NCI-H2107 (cell line): Measurements from ENCODE around the gene CACNG4.

Experiments used
- DNase-seq: peaks from one replicate; lab custom pipeline; 2025; lab: John Stamatoyannopoulos, UW

The CACNG4 gene

DNA sequence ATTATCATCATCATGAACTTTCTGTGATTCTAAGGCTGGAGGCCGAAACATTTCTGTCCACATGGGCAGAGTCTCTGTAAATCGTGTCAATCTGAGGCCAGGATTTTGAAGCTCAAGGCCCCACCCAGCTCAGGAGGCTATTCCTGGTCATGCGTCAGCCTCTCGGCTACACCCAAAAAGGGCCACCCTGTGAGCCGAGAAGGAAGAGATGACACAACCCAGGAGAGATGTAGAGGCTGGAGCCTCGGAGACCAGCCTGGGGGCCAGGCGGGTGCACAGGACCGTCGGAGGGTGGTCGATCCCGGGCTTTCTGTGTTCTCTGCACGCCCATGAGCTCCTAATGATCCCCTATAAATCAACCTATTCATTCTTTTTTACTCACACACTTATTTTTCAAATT lies 78.8 kb downstream of the CACNG4 start:
- no peak for DNase-seq

DNA sequence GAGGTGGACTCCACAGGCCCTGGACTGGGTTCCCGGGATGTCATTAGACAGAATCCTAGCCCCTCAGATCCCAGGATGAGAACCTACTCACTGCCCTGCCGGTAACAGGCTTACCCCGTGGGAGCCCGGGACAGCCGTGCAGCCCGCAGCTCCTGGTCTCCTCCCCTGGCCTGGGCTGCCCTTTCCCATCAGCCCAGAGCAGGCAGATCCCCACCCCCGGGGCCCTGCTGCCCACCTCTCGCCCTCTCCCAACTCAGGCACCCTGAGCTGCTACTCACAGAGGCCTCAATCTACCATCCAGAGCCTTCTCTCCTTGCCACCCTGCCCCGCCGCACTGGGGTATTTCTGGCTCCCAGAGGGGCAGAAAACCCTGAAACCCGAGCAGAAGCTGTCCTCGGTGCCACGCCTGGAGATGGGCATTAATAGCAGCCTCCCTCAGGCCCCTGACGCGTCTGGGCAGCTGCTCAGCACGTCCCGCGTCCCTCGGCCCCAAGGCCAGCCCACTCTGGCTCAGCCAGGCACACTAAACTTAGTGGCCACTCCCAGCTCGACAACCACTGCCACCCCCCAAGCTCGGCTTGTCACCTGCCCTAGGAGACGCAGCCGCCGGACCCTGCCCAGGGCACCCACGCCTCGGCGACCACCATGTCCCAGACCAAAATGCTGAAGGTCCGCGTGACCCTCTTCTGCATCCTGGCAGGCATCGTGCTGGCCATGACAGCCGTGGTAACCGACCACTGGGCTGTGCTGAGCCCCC lies 79.7 kb downstream of the CACNG4 start, which contains the start of gene CACNG1:
Gene CACNG1 (plus strand): TSS at position 539 of the 757 bp plus-strand sequence. CDS start 107 bp downstream, at position 646.
- no peak for DNase-seq

DNA sequence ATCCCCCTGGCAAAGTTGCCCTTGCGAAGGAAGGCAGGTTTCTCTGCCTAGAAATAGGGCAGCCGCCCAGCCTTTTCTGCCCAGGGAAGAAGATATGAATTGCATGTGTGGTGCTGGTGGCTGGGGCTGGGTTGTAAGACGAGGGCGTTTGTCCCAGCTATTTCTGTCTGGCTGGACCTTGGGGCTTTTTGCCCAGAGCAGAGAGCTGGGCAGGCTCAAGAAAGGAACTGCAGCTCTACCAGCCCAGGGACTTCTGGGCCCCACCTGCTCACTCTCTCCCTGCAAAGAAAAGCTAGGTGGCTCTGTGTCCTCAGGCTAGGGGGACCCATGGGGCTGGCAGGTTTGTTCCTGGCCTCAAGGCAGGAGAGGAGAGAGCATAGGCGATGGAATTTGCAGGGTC lies 80.4 kb downstream of the CACNG4 start:
- DNase-seq = no peak

DNA sequence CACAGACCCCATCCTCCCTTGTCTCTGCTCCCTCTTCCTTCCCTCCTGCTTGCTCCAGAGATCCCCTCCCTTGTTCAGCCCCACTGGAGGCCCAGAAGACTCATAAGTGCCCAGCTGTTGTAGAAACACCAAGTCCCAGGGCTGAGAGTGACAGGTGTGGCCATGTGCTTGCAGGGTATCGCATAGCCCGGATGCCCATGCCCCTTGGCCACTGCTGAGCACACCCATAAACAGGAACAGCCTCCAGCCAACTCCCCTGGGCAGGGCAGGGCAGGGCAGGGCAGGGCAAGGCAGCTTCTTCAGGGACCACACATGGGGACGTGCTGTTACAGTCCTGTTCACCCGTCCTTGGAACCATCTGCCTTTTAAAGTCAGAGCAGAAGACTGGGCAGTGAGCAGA lies 81.9 kb downstream of the CACNG4 start:
- DNase-seq = no peak

DNA sequence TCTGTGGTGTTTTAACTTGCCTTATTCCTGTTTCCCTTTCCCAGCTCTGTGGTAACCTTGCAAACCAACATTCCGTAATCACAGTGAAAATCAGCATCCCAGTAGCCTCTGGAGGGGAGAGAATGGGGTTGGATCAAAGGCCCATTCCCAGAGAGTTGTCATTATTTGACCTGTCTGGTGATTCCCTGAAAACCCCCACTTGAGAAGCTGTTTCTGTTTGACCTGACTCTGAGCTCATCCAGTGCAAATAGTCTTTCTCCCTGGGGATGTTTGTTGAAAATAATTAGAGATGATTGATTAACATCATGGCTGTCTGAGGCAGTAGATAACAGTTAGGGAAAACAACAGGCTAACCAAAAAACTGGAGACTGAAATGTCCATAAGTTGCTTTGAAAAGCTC lies 82.9 kb downstream of the CACNG4 start:
- no peak for DNase-seq

DNA sequence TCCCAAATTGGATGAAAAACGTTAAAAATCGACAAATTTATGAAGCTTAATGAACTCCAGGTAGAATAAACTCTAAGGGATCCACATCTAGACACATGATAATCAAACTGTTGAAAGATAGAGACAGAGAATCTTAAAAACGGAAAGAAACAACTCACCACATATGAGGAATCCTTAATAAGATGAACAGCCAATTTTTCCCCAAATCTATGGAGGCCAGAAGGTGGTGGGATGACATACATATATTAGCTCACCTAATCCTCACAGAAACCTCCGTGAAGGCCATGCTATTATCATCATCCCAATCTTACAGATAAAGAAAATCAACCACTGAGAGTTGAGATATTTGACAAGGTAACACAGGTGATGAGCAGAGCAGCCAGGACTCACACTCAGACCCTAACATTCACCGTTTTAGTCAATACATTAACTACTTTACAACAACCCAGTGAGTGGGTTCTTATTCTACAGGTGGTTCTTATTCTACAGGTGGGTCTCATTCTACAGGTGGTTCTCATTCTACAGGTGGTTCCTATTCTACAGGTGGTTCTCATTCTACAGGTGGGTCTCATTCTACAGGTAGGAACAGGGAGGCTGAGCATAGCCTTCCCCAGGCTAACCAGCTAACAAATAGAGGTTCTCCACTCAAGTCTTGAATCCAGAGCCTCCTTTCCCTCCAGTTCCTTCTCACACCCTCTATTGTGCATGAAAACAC lies 84.7 kb downstream of the CACNG4 start:
- no peak for DNase-seq

DNA sequence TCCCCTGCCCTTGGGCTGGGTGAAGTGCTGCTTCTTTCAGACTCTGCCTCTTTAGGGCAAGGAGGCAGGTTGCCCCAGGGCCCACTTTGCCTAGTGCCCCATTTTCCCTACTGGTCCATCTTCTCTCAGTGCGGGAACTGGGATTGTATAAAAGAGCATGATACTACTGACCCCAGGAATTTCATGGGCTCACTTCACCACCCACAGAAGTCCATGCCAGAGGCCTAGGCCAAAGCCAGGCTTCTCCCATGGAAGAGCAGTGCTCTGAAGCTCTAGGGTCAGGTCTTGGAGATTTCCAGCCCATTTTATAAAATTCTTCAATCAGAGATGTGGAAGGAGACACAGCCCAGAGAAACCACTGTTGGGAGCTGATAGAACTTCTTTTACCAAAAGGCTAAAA lies 85.6 kb downstream of the CACNG4 start:
- DNase-seq = no peak

DNA sequence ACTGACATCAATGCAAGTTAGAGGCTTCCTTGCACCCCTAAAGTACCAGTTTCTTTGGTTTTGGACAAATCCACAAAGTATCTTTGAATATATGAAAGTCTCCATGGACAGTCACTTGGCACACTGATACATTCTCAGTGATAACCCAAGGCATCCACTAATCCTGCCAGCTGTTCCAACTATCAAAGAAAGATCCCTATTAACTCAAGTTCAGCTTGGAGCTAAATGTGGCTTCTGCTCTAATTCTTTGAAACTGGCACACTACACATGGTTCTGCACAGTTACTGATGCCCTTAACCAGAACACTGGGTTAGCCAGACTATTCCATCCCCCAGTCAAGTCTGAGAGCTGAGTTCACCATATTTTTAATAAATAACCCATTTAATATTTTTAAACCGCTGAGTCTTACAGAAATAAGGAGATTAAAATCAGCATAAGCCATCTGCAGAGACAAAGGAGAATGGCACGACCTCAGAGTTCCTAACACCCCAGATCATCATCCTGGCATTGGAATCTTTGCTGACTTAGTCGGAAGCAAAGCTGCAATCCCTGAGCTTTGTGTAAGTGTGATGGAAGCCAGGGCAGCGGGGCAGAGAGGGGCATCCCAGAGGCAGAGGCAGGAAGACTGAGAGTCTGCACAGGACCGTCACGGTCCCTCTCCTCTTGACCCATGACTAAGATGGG lies 86.1 kb downstream of the CACNG4 start:
- no peak for DNase-seq

DNA sequence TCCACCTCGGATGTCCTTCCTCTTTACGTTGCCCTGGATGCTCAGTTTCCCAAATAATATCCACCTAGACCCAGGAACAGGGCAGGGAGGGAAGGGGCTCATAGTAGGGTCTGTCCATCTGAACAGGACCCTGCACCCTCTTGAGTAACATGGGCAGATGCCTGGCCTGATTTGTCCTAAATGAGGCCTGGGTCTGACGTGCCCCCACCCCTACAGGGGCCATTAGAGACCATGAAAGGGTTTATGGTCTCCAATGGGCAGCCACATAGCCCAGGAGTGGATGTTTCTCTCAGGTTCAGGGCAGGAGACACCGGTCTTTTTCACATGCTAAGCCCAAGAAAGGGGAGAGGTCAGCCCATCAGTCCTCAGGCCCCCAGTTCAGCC lies 86.6 kb downstream of the CACNG4 start:
- no peak for DNase-seq

DNA sequence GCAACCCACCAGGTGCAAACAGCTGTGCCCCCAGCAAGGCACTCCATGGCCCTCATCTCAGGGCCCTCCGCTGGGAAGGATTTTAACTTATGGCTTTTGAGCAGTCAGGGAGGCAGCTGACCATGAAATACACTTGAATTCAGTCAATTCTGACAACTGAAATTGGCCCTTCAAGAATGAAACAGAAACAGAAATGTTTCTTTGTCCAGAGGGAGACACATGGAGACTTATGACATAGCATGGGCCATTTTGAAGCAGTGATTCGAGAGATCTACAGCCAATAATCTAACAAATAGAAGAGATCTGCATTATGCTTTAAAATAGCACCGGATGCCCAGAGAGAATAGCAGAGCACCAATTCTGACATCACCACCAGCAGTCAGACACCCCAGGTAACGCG lies 87.3 kb downstream of the CACNG4 start:
- DNase-seq = no peak

DNA sequence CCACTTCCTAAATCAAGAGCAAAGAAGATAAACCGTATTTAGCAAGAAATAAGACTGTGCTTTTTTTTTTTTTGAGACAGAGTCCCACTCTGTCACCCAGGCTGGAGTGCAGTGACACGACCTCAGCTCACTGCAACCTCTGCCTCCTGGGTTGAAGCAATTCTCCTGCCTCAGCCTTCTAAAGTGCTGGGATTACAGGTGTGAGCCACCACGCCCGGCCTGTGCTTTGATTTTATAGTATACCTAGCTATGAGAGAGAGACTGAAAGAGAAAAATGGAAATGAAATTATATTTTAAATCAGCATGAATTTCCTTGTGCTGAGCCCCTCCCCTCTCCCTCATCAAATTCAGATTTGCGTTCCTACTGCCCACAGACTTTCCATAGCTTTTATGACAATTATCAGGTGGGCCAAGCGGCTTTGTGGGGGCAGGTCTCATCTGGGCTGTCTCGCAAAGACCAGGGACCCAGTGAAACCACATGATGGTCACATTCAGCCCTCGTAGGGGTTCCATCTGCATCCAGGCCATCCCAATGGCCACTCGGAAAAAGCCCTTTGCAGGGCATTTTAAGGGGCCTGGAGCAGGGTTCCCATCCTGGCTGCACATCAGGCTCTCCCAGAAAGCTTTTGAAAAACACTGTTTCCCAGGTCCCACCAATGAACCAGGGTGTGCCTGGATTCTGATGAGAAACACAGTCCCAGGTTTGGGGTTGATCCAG lies 88.4 kb downstream of the CACNG4 start:
- no peak for DNase-seq

DNA sequence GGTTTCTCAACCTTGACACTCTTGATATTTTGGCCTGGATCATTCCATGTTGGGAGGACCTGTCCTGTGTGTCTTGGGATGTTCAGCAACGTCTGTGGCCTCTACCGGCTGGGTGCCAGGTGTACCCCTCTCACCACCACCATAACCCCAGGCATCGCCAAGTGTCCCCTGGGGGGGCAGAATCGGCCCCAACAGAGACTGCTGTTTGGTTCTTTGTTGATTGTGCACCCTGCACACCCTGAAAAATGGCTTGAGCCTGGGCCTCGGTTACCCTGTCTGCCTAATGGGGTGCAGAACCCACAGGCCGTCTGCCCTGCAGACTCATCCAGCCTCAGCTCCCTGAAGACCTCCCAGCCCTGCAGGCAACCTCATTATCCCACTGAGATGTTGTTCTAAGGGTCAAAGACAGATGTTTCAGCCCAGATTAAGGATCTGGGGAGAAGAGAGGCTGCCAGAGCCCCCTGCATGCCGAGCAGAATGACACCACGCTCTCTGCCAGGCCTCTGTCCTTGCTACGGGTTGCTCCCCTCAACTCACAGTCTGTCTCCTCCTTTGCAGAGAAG lies 89.0 kb downstream of the CACNG4 start:
- DNase-seq = no peak

DNA sequence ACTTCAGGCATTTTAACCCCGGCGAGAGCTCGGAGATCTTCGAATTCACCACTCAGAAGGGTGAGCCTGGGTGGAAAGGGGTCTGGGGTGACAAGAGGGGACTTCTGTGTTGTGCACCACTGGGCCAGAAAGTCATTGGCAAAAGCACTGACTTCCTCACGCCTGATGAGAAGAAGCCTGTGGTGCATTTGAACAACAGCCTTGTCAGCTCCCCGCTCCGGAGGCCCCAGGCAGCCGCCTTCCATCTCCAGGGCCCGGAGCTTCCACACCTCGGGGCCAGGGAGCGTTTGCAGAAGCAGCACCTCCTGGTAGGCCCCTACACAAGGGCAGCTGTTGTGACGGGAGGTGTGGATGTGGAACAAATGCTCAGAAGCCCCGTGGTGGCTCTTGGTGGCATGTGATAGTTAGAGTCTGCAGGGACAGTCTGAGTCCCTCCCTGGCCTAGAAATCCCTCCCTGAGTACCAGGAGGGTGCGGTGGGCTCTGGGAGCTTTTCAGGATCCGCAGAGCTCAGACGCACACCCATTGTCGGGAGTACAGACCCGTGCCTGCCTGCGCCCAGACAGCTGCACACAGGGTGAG lies 89.6 kb downstream of the CACNG4 start:
- no peak for DNase-seq

DNA sequence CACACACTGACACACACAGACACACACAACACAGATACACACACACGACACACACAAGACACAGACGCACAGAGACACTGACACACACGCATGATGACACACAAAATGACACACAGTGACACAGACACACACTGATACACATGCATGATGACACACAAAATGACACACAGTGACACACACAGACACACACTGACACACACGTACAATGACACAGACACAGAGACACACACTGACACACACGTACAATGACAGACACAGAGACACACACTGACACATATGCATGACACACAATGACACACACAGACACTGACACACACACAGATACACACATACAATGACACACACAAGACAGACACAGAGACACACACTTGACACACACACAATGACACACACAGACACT lies 90.1 kb downstream of the CACNG4 start:
- no peak for DNase-seq

DNA sequence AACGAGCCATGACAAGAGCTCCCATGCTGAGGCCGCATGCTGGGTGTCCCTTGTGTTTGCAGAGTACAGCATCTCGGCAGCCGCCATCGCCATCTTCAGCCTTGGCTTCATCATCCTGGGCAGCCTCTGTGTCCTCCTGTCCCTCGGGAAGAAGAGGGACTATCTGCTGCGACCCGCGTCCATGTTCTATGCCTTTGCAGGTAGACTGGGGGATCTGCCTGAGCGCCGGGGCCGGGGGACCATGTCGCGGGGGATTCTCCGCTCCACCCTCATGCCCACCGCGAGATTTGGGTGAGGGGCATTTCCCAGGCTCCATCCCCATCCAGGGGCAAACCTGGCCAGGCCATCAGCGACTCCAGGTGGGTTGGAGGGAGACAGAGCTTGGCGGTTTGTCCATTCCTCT lies 90.5 kb downstream of the CACNG4 start:
- DNase-seq = no peak

DNA sequence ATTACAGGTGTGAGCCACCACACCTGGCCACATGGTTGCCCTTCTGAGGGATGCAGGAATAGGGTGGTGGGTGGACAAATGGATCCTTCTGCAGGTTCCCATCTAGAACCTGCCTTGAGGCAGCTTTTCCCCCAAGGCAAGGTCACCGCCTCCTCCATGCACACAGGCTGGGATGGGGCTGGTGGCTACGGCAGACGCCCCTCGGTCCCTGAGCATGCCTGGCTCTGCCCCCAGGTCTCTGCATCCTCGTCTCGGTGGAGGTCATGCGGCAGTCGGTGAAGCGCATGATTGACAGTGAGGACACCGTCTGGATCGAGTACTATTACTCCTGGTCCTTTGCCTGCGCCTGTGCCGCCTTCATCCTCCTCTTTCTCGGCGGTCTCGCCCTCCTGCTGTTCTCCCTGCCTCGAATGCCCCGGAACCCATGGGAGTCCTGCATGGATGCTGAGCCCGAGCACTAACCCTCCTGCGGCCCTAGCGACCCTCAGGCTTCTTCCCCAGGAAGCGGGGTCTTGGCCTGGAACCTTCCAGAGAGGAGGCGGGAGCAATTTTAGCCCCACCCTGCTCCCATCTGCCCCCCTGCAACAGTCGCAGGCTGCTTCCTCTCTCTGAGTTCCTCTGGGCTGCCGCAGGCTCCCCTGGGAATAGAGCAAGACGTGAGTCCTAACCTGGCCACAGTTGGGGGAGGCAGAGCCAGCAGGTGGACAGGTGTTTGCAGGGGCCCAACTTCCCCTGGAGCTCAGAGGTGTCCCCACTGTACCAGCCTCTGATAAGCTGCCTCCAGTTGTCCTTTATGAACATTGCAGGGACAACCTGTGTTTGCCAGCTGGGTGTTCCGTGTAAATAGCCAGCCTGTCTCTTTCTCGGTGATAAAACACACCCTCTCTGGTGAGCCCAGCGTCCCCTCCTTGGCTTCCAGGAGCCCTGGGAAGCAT lies 91.6 kb downstream of the CACNG4 start:
- DNase-seq = no peak

DNA sequence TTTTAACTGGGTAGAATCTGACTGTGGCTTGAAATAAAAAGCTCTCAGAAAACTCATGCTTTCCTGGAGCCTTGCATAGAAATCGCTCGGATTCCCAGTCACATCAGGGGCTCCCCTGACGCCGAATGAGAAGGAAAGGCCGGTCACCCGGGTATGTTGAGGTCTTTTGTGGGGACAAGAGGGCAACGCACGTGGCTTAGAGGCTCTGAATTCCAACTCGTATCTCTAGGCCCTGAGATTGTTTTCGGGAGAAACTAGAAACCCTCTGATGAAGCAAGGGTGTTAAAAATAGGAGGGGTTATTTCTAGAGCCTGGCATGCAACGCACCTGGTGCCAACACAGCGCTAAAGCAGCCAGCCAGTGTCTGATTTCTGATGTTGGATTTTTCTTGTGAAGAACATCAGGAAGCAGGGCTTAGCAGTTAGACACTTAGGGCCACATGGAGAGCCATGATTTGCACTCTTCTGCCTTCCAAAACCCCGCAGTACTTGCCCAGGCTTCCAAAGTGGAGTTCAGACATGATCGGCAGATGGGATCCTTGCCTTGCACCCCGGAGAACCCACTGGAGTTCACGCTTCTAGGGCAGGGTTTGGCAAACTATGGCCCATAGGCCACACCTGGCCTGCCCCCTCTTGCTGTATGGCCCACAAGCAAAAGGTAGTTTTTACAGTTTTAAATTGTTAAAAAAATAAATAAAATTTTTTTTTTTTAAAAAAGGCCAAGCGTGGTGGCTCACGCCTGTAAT lies 92.4 kb downstream of the CACNG4 start:
- no peak for DNase-seq

DNA sequence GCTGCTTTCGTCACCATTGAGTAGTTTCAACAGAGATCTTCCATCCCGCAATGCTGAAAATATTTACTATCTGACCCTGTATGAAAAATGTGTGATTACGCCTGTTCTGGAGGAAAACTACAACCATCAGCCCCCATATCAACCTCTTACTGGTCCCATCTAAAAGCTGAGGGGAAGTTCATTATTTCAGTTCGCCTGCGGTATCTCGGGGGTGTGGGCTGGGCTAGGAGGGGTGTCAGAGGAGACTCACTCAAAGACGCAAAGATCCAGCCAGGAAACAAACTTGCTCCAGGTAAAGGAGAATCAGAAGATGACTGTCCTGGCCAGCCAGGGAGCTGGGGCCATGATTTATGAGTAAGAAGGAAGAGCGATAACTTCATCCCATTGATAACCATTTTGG lies 93.5 kb downstream of the CACNG4 start:
- no peak for DNase-seq

DNA sequence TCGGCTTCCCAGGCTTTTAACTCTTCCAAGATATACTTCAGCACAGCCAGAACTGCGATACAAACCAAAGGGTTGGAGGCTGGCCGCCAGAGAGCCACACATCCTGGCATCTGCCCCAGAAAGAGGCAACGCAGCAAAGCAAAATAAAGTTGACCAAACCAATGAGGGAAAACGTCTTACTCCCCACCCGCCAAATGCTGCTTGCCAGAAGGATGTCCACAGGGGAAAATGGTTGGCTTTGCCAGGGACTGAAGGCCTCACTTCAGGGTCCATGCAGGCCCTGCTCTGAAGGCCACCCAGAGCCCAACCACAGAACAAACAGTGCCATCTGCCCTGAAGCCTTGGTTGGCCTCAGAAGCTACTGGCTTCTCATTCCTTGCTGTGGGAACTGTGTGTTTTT lies 94.9 kb downstream of the CACNG4 start:
- DNase-seq = no peak

DNA sequence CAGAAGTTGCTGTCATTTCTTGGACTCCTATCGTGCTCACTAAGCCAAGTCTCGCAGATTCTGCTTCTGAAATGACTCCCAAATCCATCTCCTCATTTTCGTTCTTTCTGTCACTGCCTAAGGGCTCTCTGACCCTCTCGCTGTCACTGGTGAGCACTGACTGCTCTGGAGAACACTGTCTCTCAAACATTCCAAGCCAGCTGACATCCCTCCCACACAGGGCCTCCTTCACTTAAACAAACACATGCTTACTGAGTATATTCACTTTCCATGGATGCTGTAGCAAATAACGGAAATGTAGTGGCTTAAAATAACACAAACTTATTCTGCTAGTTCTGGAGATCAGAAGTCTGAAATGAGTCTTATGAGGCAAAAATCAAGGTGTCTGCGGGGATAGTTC lies 98.6 kb downstream of the CACNG4 start:
- DNase-seq = no peak
